DMS153 (cell line): ENCODE data around the gene SAP30L.

ENCODE experiments used
- DNase-seq: peaks from one replicate; lab custom pipeline; 2025; lab: John Stamatoyannopoulos, UW

Gene SAP30L

GRCh38 chr5:154480847-154481246 lies 35.0 kb downstream of the SAP30L start:
- no peak for DNase-seq

DNA sequence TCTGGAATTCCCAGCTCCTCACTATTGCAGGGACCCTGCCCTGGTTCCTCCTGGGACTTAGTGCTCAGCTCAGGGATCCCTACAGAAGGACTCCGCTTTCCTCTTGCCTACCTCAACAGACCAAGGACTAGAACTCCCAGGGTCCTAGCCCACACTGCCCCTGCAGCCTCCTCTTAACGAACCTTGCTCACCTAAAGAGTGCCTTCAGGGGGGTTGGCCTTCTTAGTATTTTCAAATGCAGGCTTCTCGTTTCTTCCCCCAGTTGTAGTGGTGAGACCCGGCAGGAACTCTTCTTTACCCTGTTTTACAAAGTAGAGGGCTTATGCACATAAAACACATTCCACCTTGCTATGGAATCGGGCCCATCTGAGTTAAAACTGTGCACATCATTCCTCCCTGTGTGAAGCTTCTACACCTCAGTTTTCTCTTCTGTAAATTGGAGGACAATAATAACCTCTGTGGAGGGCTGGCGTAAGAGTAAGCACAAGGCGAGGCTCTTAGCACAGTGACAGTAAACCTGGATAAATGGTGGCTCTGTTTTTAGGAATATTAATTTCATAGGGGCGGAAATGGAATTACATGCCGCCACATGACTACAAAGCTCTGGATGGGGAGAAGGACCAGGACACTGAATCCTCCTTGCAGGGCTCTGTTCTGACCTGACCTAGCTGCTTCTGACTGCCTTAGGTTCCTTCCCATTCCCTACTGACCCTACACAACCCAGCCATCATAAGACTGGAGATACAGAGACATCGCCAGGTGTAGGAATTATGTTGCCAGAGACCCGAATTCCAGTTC lies 36.0 kb downstream of the SAP30L start:
- DNase-seq: no peak

- no peak for DNase-seq
Observed at GRCh38 chr5:154482528-154483449, 37.0 kb downstream of the SAP30L start.

DNA sequence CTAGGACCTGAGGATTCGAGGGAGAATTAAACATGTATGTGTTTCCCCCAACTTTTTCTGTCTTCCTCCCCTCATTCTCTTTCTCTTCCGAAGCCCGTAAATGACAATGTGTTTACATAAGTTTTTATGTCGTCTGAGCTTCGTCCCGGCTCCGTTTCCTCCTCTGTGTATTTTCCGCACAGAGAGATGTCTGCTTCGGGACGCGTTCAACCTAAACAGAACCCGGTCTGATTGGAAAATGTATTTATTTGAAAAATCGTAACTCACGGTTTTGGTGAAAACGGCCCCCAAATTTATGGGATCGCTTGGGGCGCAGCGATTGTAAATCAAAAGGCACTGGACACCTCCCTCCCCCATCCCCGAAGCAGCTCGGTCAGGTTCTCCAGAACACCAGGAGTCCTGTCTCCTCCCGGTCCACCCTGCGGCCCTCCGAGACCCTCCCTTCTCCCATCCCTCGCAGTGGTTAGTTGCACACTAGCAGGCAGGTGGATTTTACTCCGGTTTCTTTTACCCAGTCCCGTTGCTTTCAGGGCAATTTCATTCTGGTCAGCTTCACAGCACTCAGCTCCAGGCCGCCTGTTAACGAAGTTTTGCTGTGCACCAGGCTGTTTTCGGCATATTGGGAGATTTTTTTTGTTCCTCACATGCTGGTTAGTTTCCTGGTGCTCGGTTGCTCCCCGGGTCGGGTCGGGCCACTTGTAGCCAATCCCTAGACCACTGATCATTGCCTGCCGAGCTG lies 38.0 kb downstream of the SAP30L start:
- DNase-seq: no peak

DNA sequence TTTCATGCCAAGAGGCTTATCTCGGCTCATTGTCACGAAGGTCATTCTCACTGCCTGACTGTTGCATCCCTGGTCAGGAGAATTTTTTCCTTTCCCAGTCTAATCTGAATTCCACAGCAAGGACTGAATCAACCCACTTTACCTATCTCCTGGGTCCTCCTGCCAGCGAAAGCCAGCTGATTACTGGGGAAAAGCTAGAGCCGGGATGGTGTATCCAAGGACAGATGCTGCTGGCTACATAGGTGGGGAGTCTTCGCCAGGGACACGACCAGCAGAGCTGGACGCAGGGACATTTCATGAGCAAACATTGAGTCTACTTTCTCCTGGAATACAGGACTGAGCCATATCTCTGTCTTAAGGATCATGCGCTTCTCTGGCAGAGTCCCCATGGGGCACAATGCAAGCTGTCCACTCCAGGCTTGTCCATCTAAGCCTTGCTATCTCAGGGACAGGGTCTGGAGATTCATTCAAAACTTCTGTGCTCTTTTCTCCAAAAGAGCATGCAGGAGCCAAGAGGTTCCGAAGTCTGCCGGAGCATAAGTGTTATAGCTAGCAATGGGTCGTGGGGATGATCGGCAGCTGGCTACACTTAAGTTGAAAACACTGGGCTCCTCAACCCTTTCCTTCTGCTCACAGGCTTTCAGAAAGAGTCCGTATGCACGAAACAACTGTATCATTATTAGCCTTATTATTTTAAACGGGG lies 38.7 kb downstream of the SAP30L start:
- DNase-seq: no peak

- DNase-seq: no peak
Observed at GRCh38 chr5:154485096-154485491, 39.3 kb downstream of the SAP30L start.

- no peak for DNase-seq
Observed at GRCh38 chr5:154485850-154486426, 40.1 kb downstream of the SAP30L start.

DNA sequence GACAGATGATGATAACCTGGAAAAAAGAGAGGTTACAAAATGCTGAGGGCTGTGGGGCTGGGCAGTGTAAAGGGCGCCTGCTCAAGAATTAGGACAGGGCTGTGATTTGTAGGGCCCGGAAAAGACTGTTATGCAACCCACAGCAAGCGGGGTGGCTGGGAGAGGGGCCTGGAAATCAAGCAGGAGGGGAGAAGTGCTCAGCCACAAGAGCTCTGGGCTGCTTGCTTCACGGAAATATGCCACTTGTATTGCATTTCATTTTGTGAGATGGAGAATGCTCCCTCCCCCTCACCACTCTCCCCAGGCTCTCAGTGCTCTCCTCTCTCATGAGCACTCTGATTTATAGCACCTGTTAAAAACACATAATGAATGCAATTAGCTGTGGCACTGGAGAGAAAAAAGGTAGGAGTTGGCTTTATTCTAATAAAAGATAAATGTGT lies 40.6 kb downstream of the SAP30L start:
- no peak for DNase-seq

DNA sequence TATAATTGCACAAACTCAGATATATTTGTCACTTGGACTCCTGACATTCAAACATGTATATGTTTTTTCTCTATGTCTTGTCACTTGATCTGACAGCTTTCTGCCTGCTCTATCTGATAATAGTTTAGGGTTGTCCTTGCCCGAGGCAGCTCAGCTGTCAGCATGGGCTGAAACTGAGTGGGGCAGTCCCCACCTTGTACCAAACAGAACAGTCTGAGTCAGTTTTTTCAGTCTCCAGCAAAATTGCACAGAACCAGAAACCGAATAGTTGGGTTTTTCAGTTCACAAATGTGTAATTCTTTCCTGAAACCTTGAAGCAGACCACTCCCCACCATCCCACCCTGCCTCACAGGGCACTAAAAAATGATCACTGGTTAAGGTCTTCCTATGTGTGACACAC lies 41.7 kb downstream of the SAP30L start:
- DNase-seq: no peak

DNA sequence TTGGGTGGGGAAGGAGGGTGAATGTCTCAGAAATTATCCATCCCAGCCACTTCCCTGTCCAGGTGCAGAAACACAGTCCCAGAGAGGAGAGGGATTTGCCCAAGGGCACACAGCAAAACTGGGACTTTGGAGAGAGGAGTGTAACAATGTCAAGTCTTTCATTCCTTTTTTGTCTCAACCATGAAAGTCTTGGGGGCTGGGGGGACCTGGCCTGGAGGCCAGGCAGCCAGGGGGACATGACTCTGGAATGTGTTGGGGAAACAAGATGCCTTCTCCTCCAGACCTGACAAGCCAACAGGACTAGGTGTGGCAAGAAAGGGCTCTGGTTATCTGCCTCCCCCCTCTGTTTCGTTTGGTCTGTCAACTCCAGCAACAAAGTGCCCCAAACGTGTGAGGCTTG lies 46.1 kb downstream of the SAP30L start:
- DNase-seq: no peak

- DNase-seq: no peak
Observed at GRCh38 chr5:154493274-154493673, 47.5 kb downstream of the SAP30L start.

- DNase-seq: no peak
Observed at GRCh38 chr5:154494036-154494435, 48.2 kb downstream of the SAP30L start.

DNA sequence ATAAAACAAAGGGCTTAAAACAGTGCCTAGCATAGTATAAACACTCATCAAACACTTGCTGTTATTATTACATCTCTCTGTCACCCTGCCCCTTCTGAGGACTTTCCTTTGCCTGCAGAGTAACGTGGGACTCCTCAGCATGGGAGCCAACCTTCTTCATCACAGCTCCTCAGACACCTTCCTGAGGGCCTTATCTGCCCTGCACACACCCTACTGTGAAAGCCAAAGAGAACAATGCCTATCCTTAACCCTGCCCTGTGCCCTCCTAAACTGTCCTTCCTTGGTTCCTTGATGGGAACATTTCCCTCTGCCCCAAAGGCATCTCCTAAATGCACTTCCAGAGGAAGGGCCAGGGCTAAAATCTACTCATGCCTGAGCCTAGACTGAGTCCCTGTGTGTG lies 52.8 kb downstream of the SAP30L start:
- DNase-seq: no peak

DNA sequence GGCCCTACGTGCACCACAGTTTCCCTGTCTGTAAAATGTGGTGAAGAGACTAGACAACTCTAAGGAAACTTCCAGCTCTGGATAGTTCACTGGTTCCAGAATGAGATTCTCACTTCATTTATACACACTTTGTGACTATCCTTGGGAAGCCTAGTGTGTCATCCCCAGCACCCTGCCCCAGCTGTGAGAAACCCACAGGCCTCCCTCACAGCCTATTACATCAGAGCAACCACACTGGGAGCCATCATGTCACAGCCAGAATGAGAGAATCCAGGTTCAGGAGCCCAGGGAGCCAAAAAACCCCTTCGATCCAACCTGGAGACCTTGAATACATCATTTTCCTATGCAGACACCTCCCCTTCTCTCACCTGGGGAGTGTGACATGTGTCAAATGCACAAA lies 53.2 kb downstream of the SAP30L start:
- DNase-seq: no peak

- DNase-seq: no peak
Observed at GRCh38 chr5:154501566-154501965, 55.8 kb downstream of the SAP30L start.

DNA sequence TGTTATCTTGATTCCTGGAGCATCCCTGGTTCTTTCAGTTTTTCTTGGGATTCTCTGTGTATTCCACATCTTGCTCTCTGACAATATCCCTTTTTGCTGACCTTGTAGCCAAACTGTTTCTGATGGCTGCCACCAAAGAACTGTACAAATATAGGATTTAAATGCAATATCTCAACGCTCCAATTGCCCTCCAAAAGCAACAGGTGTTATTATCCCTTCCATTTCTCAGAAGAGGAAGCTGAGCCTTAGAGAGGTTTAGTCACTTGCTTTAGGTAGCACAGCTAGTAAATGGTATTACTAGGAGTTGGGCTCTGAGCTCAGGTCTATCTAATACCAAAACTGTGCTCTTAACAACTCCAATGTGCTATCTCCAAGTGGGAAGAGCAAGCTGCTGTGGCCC lies 56.4 kb downstream of the SAP30L start:
- no peak for DNase-seq

GRCh38 chr5:154503698-154504039 lies 57.9 kb downstream of the SAP30L start:
- DNase-seq: no peak

DNA sequence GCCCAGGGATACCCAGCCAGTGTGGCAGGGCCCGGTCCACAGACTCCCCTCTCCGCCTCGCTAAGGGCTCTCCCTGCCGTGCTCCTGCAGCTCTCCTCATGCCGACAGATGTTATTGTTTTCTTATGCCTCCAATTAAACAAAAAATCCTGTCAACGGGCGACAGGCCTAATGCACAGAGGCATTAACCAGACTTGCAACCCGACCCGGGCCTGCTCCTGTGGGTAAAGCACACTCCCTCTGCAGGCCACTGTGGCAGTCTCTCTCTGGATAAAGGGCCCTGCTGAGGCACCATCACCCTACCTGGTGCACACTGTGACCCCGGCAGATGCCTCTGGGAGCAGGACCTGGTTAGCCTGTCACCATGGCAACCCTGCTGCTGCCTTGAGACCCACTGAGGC lies 59.8 kb downstream of the SAP30L start:
- DNase-seq: no peak

GRCh38 chr5:154506049-154506715 lies 60.4 kb downstream of the SAP30L start:
- no peak for DNase-seq

DNA sequence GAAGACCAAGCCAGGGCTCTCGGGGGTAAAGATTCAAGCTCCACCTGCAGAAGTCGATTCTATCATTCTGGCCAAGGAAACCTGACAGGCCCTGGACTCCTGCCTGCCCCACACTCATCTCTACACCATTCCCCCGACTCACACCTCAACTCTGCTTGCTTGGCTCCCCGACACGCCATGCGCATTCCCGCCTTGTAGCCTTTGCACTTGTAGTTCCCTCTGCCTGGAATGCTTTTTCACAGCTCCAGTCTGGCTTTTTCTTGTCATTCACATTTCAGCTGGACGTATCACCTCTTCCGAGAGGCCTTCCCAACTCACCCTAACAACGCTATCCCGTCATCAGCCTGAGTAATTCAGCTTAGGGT lies 60.9 kb downstream of the SAP30L start:
- no peak for DNase-seq

GRCh38 chr5:154508114-154508513 lies 62.3 kb downstream of the SAP30L start:
- DNase-seq: no peak
